ENCODE results near the gene HPX.
"Not testable (repeated sequence)": the region's sequence is repeated elsewhere in the genome, so short reads cannot be mapped to it uniquely, and the experiment has no call there.

HPX gene

GRCh38 chr11:6397636-6398035 is 43.2 kb downstream of the HPX start:
- Histone ChIP-seq H3K36me3 (ENCODE audit: insufficient read depth, low read length) (peaks cover 38% of the 10 kb centered on the region), H3K9ac (ENCODE audit: low read length) (no peak overlapping the region), H3K9me3 (ENCODE audit: low read length) (no peaks in the 10 kb centered on the region), H3K27me3 (ENCODE audit: control insufficient read depth in 1 of 2, insufficient read depth in 2 of 2, low read length in 2 of 2) (no peaks in the 10 kb centered on the region), H3K4me3 (ENCODE audit: low read depth in 1 of 2, low read length in 2 of 2) (no peak overlapping the region), H3K27ac (ENCODE audit: low read depth, low read length) (no peak overlapping the region), H3K4me1 (ENCODE audit: insufficient read depth, low read length) (peaks cover 17% of the 10 kb centered on the region)

GRCh38 chr11:6397156-6397555 is 43.6 kb downstream of the HPX start:
- Histone ChIP-seq H3K36me3 (ENCODE audit: insufficient read depth, low read length) (peaks cover 33% of the 10 kb centered on the region), H3K9me3 (ENCODE audit: low read length) (no peaks in the 10 kb centered on the region), H3K4me1 (ENCODE audit: insufficient read depth, low read length) (peaks cover 17% of the 10 kb centered on the region), H3K27ac (ENCODE audit: low read depth, low read length) (no peak overlapping the region), H3K4me3 (ENCODE audit: low read depth in 1 of 2, low read length in 2 of 2) (no peak overlapping the region), H3K27me3 (ENCODE audit: control insufficient read depth in 1 of 2, insufficient read depth in 2 of 2, low read length in 2 of 2) (no peaks in the 10 kb centered on the region), H3K9ac (ENCODE audit: low read length) (no peak overlapping the region)

- no peak overlapping the region for H3K9ac ChIP-seq (ENCODE audit: low read length)
- H3K4me3 ChIP-seq (ENCODE audit: low read depth in 1 of 2, low read length in 2 of 2): no peak overlapping the region
- H3K9me3 ChIP-seq (ENCODE audit: low read length): no peaks in the 10 kb centered on the region
- no peaks in the 10 kb centered on the region for H3K27me3 ChIP-seq (ENCODE audit: control insufficient read depth in 1 of 2, insufficient read depth in 2 of 2, low read length in 2 of 2)
- peaks cover 20% of the 10 kb centered on the region for H3K36me3 ChIP-seq (ENCODE audit: insufficient read depth, low read length)
- H3K27ac ChIP-seq (ENCODE audit: low read depth, low read length): no peak overlapping the region
- H3K4me1 ChIP-seq (ENCODE audit: insufficient read depth, low read length): peaks cover 25% of the 10 kb centered on the region
These were observed 45.2 kb downstream of the HPX start for GRCh38 chr11:6395470-6396060.

GRCh38 chr11:6393989-6394670 is 46.7 kb downstream of the HPX start:
- Histone ChIP-seq H3K27ac (ENCODE audit: low read depth, low read length) (no peak overlapping the region), H3K9me3 (ENCODE audit: low read length) (no peaks in the 10 kb centered on the region), H3K27me3 (ENCODE audit: control insufficient read depth in 1 of 2, insufficient read depth in 2 of 2, low read length in 2 of 2) (no peaks in the 10 kb centered on the region), H3K4me3 (ENCODE audit: low read depth in 1 of 2, low read length in 2 of 2) (no peak overlapping the region), H3K36me3 (ENCODE audit: insufficient read depth, low read length) (peaks cover 9% of the 10 kb centered on the region), H3K9ac (ENCODE audit: low read length) (no peak overlapping the region), H3K4me1 (ENCODE audit: insufficient read depth, low read length) (peaks cover 30% of the 10 kb centered on the region)

- H3K9me3 ChIP-seq (ENCODE audit: low read length); H3K9ac ChIP-seq (ENCODE audit: low read length); H3K27me3 ChIP-seq (ENCODE audit: control insufficient read depth in 1 of 2, insufficient read depth in 2 of 2, low read length in 2 of 2); H3K27ac ChIP-seq (ENCODE audit: low read depth, low read length); H3K4me3 ChIP-seq (ENCODE audit: low read depth in 1 of 2, low read length in 2 of 2); H3K36me3 ChIP-seq (ENCODE audit: insufficient read depth, low read length): not testable (repeated sequence)
- H3K4me1 ChIP-seq (ENCODE audit: insufficient read depth, low read length): peaks cover 17% of the 10 kb centered on the region
These were observed 48.5 kb downstream of the HPX start for GRCh38 chr11:6392251-6392650.

GRCh38 chr11:6391537-6392134 is 49.2 kb downstream of the HPX start:
- no peak overlapping the region for H3K9ac ChIP-seq (ENCODE audit: low read length)
- H3K27me3 ChIP-seq (ENCODE audit: control insufficient read depth in 1 of 2, insufficient read depth in 2 of 2, low read length in 2 of 2): no peaks in the 10 kb centered on the region
- no peak overlapping the region for H3K4me3 ChIP-seq (ENCODE audit: low read depth in 1 of 2, low read length in 2 of 2)
- no peak overlapping the region for H3K27ac ChIP-seq (ENCODE audit: low read depth, low read length)
- peaks cover 9% of the 10 kb centered on the region for H3K36me3 ChIP-seq (ENCODE audit: insufficient read depth, low read length)
- H3K4me1 ChIP-seq (ENCODE audit: insufficient read depth, low read length): peaks cover 13% of the 10 kb centered on the region
- H3K9me3 ChIP-seq (ENCODE audit: low read length): no peaks in the 10 kb centered on the region

- peaks cover 13% of the 10 kb centered on the region for H3K4me1 ChIP-seq (ENCODE audit: insufficient read depth, low read length)
These were observed 49.9 kb downstream of the HPX start for GRCh38 chr11:6390718-6391469.

GRCh38 chr11:6389905-6390717 is 50.7 kb downstream of the HPX start, which contains the start of gene SMPD1:
Gene SMPD1 (plus strand): TSS chr11:6390474. CDS start chr11:6390599, 125 bp downstream.
- H3K9me3 ChIP-seq (ENCODE audit: low read length): no peaks in the 10 kb centered on the region
- peaks cover 2% of the 10 kb centered on the region for H3K36me3 ChIP-seq (ENCODE audit: insufficient read depth, low read length)
- H3K27me3 ChIP-seq (ENCODE audit: control insufficient read depth in 1 of 2, insufficient read depth in 2 of 2, low read length in 2 of 2): no peaks in the 10 kb centered on the region
- H3K27ac ChIP-seq (ENCODE audit: low read depth, low read length): peak within 1 kb of the TSS; percentile 89
- H3K9ac ChIP-seq (ENCODE audit: low read length): peak within 1 kb of the TSS; percentile 89
- H3K4me3 ChIP-seq (ENCODE audit: low read depth in 1 of 2, low read length in 2 of 2): peak within 1 kb of the TSS; percentile 73 to 97
- H3K4me1 ChIP-seq (ENCODE audit: insufficient read depth, low read length): peaks cover 13% of the 10 kb centered on the region

More at GRCh38 chr11:6390718-6391469, 49.9 kb downstream of the HPX start:
- H3K27me3 ChIP-seq (ENCODE audit: control insufficient read depth in 1 of 2, insufficient read depth in 2 of 2, low read length in 2 of 2): no peaks in the 10 kb centered on the region
- H3K36me3 ChIP-seq (ENCODE audit: insufficient read depth, low read length): peaks cover 7% of the 10 kb centered on the region
- peak overlapping the region; percentile 73 to 97 for H3K4me3 ChIP-seq (ENCODE audit: low read depth in 1 of 2, low read length in 2 of 2)
- H3K27ac ChIP-seq (ENCODE audit: low read depth, low read length): peak overlapping the region; percentile 89
- H3K9ac ChIP-seq (ENCODE audit: low read length): peak overlapping the region; percentile 89
- H3K9me3 ChIP-seq (ENCODE audit: low read length): no peaks in the 10 kb centered on the region

GRCh38 chr11:6388748-6389147 is 52.0 kb downstream of the HPX start:
- no peak overlapping the region for H3K9ac ChIP-seq (ENCODE audit: low read length)
- H3K4me1 ChIP-seq (ENCODE audit: insufficient read depth, low read length): peaks cover 13% of the 10 kb centered on the region
- H3K4me3 ChIP-seq (ENCODE audit: low read depth in 1 of 2, low read length in 2 of 2): no peak overlapping the region
- H3K36me3 ChIP-seq (ENCODE audit: insufficient read depth, low read length): no peaks in the 10 kb centered on the region
- no peaks in the 10 kb centered on the region for H3K9me3 ChIP-seq (ENCODE audit: low read length)
- no peaks in the 10 kb centered on the region for H3K27me3 ChIP-seq (ENCODE audit: control insufficient read depth in 1 of 2, insufficient read depth in 2 of 2, low read length in 2 of 2)
- H3K27ac ChIP-seq (ENCODE audit: low read depth, low read length): peak overlapping the region; percentile 89

- peaks cover 13% of the 10 kb centered on the region for H3K4me1 ChIP-seq (ENCODE audit: insufficient read depth, low read length)
- H3K27ac ChIP-seq (ENCODE audit: low read depth, low read length): no peak overlapping the region
- H3K27me3 ChIP-seq (ENCODE audit: control insufficient read depth in 1 of 2, insufficient read depth in 2 of 2, low read length in 2 of 2): no peaks in the 10 kb centered on the region
- H3K9me3 ChIP-seq (ENCODE audit: low read length): no peaks in the 10 kb centered on the region
- no peak overlapping the region for H3K9ac ChIP-seq (ENCODE audit: low read length)
- H3K36me3 ChIP-seq (ENCODE audit: insufficient read depth, low read length): no peaks in the 10 kb centered on the region
- no peak overlapping the region for H3K4me3 ChIP-seq (ENCODE audit: low read depth in 1 of 2, low read length in 2 of 2)
These were observed 52.8 kb downstream of the HPX start for GRCh38 chr11:6387811-6388599.

Measured in muscle layer of colon (tissue), 2 donors.